ENCODE measurements around the gene GSPT1. TPM values are rescaled to one million over a fixed set of nuclear protein-coding genes. Genes with fewer than 3 reads are reported as not detected.
"Not testable (repeated sequence)": the region's sequence is repeated elsewhere in the genome, so short reads cannot be mapped to it uniquely, and the experiment has no call there.

GSPT1 gene
- total RNA-seq, 2 donors from 2014 or later: 70.2 to 88.7 TPM

DNA sequence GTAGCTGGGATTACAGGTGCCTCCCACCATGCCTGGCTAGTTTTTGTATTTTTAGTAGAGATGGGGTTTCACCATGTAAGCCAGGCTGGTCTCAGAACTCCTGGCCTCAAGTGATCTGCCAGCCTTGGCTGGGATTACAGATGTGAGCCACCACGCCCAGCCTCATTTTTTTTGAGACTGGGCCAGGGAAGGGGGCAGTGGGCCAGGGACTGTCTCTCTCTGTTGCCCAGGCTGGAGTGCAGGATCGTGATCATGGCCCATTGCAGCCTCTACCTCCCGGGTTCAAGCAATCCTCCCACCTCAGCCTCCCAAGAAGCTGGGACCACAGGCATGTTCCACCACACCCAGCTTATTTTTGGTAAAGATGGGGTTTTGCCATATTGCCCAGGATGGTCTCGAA lies 80.4 kb downstream of the GSPT1 start:
- H3K4me3 ChIP-seq: no peak overlapping the region
- intact Hi-C loops (cut with DNase I): no loop called here
- WGBS: 92% methylated on average over 4 of the region's 4 CpGs

GRCh38 chr16:11833951-11834695 lies 81.6 kb downstream of the GSPT1 start:
- 66% methylated on average over 6 of the region's 6 CpGs for WGBS
- H3K27ac ChIP-seq: no peak overlapping the region
- H3K9me3 ChIP-seq: no peaks in the 10 kb centered on the region
- H3K4me3 ChIP-seq: no peak overlapping the region
- no peaks in the 10 kb centered on the region for H3K4me1 ChIP-seq (replicated peaks)
- DNase-seq (ENCODE audit: low spot score): no peak
- H3K36me3 ChIP-seq: peaks cover 4 to 9% of the 10 kb centered on the region in 2 donors
- no peaks in the 10 kb centered on the region for H3K27me3 ChIP-seq (replicated peaks; ENCODE audit: insufficient read depth)
- intact Hi-C loops (cut with DNase I): no loop called here
- TF ChIP-seq, protein P1, sequence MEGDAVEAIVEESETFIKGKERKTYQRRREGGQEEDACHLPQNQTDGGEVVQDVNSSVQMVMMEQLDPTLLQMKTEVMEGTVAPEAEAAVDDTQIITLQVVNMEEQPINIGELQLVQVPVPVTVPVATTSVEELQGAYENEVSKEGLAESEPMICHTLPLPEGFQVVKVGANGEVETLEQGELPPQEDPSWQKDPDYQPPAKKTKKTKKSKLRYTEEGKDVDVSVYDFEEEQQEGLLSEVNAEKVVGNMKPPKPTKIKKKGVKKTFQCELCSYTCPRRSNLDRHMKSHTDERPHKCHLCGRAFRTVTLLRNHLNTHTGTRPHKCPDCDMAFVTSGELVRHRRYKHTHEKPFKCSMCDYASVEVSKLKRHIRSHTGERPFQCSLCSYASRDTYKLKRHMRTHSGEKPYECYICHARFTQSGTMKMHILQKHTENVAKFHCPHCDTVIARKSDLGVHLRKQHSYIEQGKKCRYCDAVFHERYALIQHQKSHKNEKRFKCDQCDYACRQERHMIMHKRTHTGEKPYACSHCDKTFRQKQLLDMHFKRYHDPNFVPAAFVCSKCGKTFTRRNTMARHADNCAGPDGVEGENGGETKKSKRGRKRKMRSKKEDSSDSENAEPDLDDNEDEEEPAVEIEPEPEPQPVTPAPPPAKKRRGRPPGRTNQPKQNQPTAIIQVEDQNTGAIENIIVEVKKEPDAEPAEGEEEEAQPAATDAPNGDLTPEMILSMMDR (IDR thresholded peaks at IDR 0.05): no peak
- no peak for TF ChIP-seq POLR2A (IDR thresholded peaks at IDR 0.05)
- TF ChIP-seq POLR2AphosphoS5 (IDR thresholded peaks at IDR 0.05): peak; percentile 30

More for the DNA sequence above, 80.4 kb downstream of the GSPT1 start:
- TF ChIP-seq POLR2A (IDR thresholded peaks at IDR 0.05) (no peak), POLR2AphosphoS5 (IDR thresholded peaks at IDR 0.05) (no peak)
- TF ChIP-seq, protein P1 (IDR thresholded peaks at IDR 0.05): no peak
- H3K27ac ChIP-seq: no peak overlapping the region
- no peaks in the 10 kb centered on the region for H3K4me1 ChIP-seq (replicated peaks)
- no peaks in the 10 kb centered on the region for H3K27me3 ChIP-seq (replicated peaks; ENCODE audit: insufficient read depth)
- no peaks in the 10 kb centered on the region for H3K9me3 ChIP-seq
- DNase-seq (ENCODE audit: low spot score): no peak
- peaks cover 4 to 16% of the 10 kb centered on the region in 2 donors for H3K36me3 ChIP-seq

- 59% methylated on average over 5 of the region's 5 CpGs for WGBS
- no peak for DNase-seq (ENCODE audit: low spot score)
- H3K4me3 ChIP-seq: no peak overlapping the region
- H3K4me1 ChIP-seq (replicated peaks): no peaks in the 10 kb centered on the region
- intact Hi-C loops (cut with DNase I): no loop called here
- H3K27me3 ChIP-seq (replicated peaks; ENCODE audit: insufficient read depth): no peaks in the 10 kb centered on the region
- no peaks in the 10 kb centered on the region for H3K36me3 ChIP-seq
- H3K27ac ChIP-seq: no peak overlapping the region
- TF ChIP-seq POLR2A (IDR thresholded peaks at IDR 0.05) (no peak), POLR2AphosphoS5 (IDR thresholded peaks at IDR 0.05) (no peak)
- TF ChIP-seq, protein P1 (IDR thresholded peaks at IDR 0.05): no peak
- H3K9me3 ChIP-seq: no peaks in the 10 kb centered on the region
Observed at GRCh38 chr16:11828696-11829095, 87.1 kb downstream of the GSPT1 start.

DNA sequence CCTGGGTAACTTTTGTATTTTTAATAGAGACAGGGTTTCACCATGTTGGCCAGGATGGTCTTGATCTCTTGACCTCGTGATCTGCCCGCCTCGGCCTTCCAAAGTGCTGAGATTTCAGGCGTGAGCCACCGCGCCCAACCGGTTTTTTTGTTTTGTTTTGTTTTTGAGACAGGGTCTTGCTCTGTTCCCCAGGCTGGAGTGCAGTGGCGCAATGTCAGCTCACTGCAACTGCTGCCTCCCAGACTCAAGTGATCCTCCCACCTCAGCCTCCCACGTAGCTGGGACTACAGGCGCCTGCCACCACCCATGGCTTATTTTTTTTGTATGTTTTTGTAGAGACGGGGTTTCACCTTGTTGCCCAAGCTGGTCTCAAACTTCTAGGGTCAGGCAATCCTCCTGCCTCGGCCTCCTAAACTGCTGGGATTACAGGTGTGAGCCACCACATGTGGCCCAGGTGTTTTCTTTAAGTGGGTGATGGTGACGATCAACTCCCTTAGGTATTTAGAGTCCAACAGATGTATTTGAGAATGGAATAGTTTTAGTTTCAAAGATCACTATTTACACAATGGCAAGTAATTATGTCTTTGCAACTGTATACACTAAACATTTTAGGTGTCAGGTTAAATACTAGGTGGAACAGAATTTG lies 90.1 kb downstream of the GSPT1 start:
- intact Hi-C loops (cut with DNase I); H3K4me3 ChIP-seq; H3K4me1 ChIP-seq (replicated peaks); DNase-seq (ENCODE audit: low spot score); H3K27me3 ChIP-seq (replicated peaks; ENCODE audit: insufficient read depth); H3K9me3 ChIP-seq; H3K36me3 ChIP-seq; H3K27ac ChIP-seq: not testable (repeated sequence)
- WGBS: 95% methylated on average over 13 of the region's 13 CpGs

GRCh38 chr16:11824362-11824761 lies 91.4 kb downstream of the GSPT1 start:
- TF ChIP-seq POLR2AphosphoS5 (IDR thresholded peaks at IDR 0.05) (no peak), POLR2A (IDR thresholded peaks at IDR 0.05) (no peak)
- TF ChIP-seq, protein P1 (IDR thresholded peaks at IDR 0.05): no peak
- DNase-seq (ENCODE audit: low spot score): no peak
- Histone ChIP-seq H3K4me3 (no peak overlapping the region), H3K4me1 (replicated peaks) (no peaks in the 10 kb centered on the region), H3K27ac (no peak overlapping the region), H3K36me3 (no peaks in the 10 kb centered on the region), H3K27me3 (replicated peaks; ENCODE audit: insufficient read depth) (no peaks in the 10 kb centered on the region), H3K9me3 (no peaks in the 10 kb centered on the region)
- 34% methylated on average over 5 of the region's 5 CpGs for WGBS
- intact Hi-C loops (cut with DNase I): no loop called here

DNA sequence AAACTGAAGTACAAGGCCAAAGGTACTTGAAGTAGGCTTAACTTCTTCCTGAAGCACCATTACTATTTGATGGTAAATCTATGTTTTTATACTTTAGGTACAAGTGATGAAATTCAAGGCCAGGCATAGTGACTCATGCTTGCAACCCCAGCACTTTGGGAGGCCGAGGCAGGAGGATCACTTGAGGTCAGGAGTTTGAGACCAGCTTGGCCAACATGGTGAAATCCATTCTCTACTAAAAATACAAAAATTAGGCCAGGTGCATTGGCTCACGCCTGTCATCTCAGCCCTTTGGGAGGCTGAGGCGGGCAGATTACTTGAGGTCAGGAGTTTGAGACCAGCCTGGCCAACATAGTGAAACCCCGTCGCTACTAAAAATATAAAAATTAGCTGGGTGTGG lies 92.1 kb downstream of the GSPT1 start:
- H3K27ac ChIP-seq; H3K27me3 ChIP-seq (replicated peaks; ENCODE audit: insufficient read depth); H3K4me1 ChIP-seq (replicated peaks); H3K4me3 ChIP-seq; DNase-seq (ENCODE audit: low spot score); H3K36me3 ChIP-seq; H3K9me3 ChIP-seq; intact Hi-C loops (cut with DNase I): not testable (repeated sequence)
- 91% methylated on average over 5 of the region's 5 CpGs for WGBS

Measured in prostate gland (tissue), 2 donors.